Measurements from ENCODE around the gene STRN3.

- TF ChIP-seq TAF1 (IDR thresholded peaks at IDR 0.05; ENCODE audit: borderline replicate concordance, low read depth, low read length) (no peak), POLR2A (IDR thresholded peaks at IDR 0.05; ENCODE audit: low read depth, low read length) (no peak)
Measured at GRCh38 chr14:31043379-31043778, 17.2 kb upstream of the STRN3 start.
